Effector memory CD4-positive, alpha-beta T cell (primary cell): Measurements from ENCODE around the gene CAMTA1.

Experiments used
- DNase-seq, 3 donors: peaks; one replicate each; pipeline ENCODE4 v3.0.0-alpha.2; 2020
- H3K27ac ChIP-seq: 2 replicates; pipeline ENCODE4 v1.7.0; 2013; ENCODE audit warnings: mild to moderate bottlenecking, low read length, moderate library complexity; ENCODE audit not compliant: insufficient read depth, poor library complexity, severe bottlenecking
- H3K27me3 ChIP-seq: replicated peaks from 2 replicates; pipeline ENCODE4 v1.7.0; 2013; ENCODE audit warnings: mild to moderate bottlenecking, low read length; ENCODE audit not compliant: insufficient read depth, control insufficient read depth, poor library complexity, severe bottlenecking
- H3K36me3 ChIP-seq: 2 replicates; pipeline ENCODE4 v1.7.0; 2013; ENCODE audit warnings: mild to moderate bottlenecking, low read length, moderate library complexity; ENCODE audit not compliant: control insufficient read depth, insufficient read depth
- H3K4me1 ChIP-seq: 2 replicates; pipeline ENCODE4 v1.7.0; 2013; ENCODE audit warnings: low read length, mild to moderate bottlenecking; ENCODE audit not compliant: control insufficient read depth, insufficient read depth, poor library complexity, severe bottlenecking
- H3K4me3 ChIP-seq: 2 replicates; pipeline ENCODE4 v1.7.0; 2013; ENCODE audit warnings: low read length, low read depth, mild to moderate bottlenecking; ENCODE audit not compliant: insufficient read depth, poor library complexity, severe bottlenecking
- H3K9me3 ChIP-seq: 2 replicates; pipeline ENCODE4 v1.7.0; 2013; ENCODE audit warnings: mild to moderate bottlenecking, low read length, moderate library complexity; ENCODE audit not compliant: control insufficient read depth

CAMTA1 gene

GRCh38 chr1:7303554-7304317 lies 518.5 kb downstream of the CAMTA1 start:
- Histone ChIP-seq H3K27me3 (no peaks in the 10 kb centered on the region), H3K27ac (no peak overlapping the region), H3K36me3 (no peaks in the 10 kb centered on the region), H3K4me3 (no peak overlapping the region), H3K4me1 (no peaks in the 10 kb centered on the region), H3K9me3 (no peaks in the 10 kb centered on the region)
- DNase-seq, result no peak

GRCh38 chr1:7313081-7313546 lies 527.9 kb downstream of the CAMTA1 start:
- Histone ChIP-seq H3K27ac (no peak overlapping the region), H3K4me3 (no peak overlapping the region), H3K27me3 (no peaks in the 10 kb centered on the region), H3K9me3 (no peaks in the 10 kb centered on the region), H3K36me3 (no peaks in the 10 kb centered on the region), H3K4me1 (no peaks in the 10 kb centered on the region)
- no peak for DNase-seq

- H3K4me1 ChIP-seq, result no peaks in the 10 kb centered on the region
- no peak overlapping the region for H3K27ac ChIP-seq
- no peaks in the 10 kb centered on the region for H3K27me3 ChIP-seq
- H3K9me3 ChIP-seq, result no peaks in the 10 kb centered on the region
- H3K4me3 ChIP-seq, result no peak overlapping the region
- no peak for DNase-seq
- H3K36me3 ChIP-seq, result no peaks in the 10 kb centered on the region
Measured at GRCh38 chr1:7313826-7314225, 528.6 kb downstream of the CAMTA1 start.

GRCh38 chr1:7315316-7315715 lies 530.1 kb downstream of the CAMTA1 start:
- Histone ChIP-seq H3K36me3 (no peaks in the 10 kb centered on the region), H3K9me3 (no peaks in the 10 kb centered on the region), H3K4me3 (no peak overlapping the region), H3K27ac (no peak overlapping the region), H3K4me1 (no peaks in the 10 kb centered on the region), H3K27me3 (no peaks in the 10 kb centered on the region)
- DNase-seq, result no peak

GRCh38 chr1:7315946-7316345 lies 530.7 kb downstream of the CAMTA1 start:
- Histone ChIP-seq H3K4me3 (no peak overlapping the region), H3K36me3 (no peaks in the 10 kb centered on the region), H3K4me1 (no peaks in the 10 kb centered on the region), H3K27me3 (no peaks in the 10 kb centered on the region), H3K9me3 (no peaks in the 10 kb centered on the region), H3K27ac (no peak overlapping the region)
- no peak for DNase-seq

GRCh38 chr1:7317888-7318287 lies 532.6 kb downstream of the CAMTA1 start:
- Histone ChIP-seq H3K27ac (no peak overlapping the region), H3K9me3 (no peaks in the 10 kb centered on the region), H3K27me3 (no peaks in the 10 kb centered on the region), H3K4me1 (no peaks in the 10 kb centered on the region), H3K4me3 (no peak overlapping the region), H3K36me3 (no peaks in the 10 kb centered on the region)
- no peak for DNase-seq

GRCh38 chr1:7319196-7319595 lies 533.9 kb downstream of the CAMTA1 start:
- Histone ChIP-seq H3K4me3 (no peak overlapping the region), H3K36me3 (no peaks in the 10 kb centered on the region), H3K27me3 (no peaks in the 10 kb centered on the region), H3K9me3 (no peaks in the 10 kb centered on the region), H3K27ac (no peak overlapping the region), H3K4me1 (no peaks in the 10 kb centered on the region)
- no peak for DNase-seq

GRCh38 chr1:7320661-7321060 lies 535.4 kb downstream of the CAMTA1 start:
- Histone ChIP-seq H3K27ac (no peak overlapping the region), H3K36me3 (no peaks in the 10 kb centered on the region), H3K4me1 (no peaks in the 10 kb centered on the region), H3K4me3 (no peak overlapping the region), H3K27me3 (no peaks in the 10 kb centered on the region), H3K9me3 (no peaks in the 10 kb centered on the region)
- DNase-seq, result no peak

GRCh38 chr1:7322283-7322785 lies 537.1 kb downstream of the CAMTA1 start:
- Histone ChIP-seq H3K9me3 (no peaks in the 10 kb centered on the region), H3K27me3 (no peaks in the 10 kb centered on the region), H3K36me3 (no peaks in the 10 kb centered on the region), H3K4me1 (no peaks in the 10 kb centered on the region), H3K4me3 (no peak overlapping the region), H3K27ac (no peak overlapping the region)
- DNase-seq, result no peak

- Histone ChIP-seq H3K36me3 (no peaks in the 10 kb centered on the region), H3K9me3 (no peaks in the 10 kb centered on the region), H3K4me1 (no peaks in the 10 kb centered on the region), H3K27me3 (no peaks in the 10 kb centered on the region), H3K4me3 (no peak overlapping the region), H3K27ac (no peak overlapping the region)
- no peak for DNase-seq
Measured at GRCh38 chr1:7322912-7323311, 537.7 kb downstream of the CAMTA1 start.
